DMS153 treated with DMSO at 0.1 percent for 48 hours (cell line): ENCODE results near the gene ANO8.
A peak's percentile ranks its signal among the peaks of the same experiment; 100 is the strongest.

Experiments
- DNase-seq: peaks from one replicate; lab custom pipeline; 2025; ENCODE audit not compliant: unreplicated experiment; lab: John Stamatoyannopoulos, UW

ANO8 gene

DNA sequence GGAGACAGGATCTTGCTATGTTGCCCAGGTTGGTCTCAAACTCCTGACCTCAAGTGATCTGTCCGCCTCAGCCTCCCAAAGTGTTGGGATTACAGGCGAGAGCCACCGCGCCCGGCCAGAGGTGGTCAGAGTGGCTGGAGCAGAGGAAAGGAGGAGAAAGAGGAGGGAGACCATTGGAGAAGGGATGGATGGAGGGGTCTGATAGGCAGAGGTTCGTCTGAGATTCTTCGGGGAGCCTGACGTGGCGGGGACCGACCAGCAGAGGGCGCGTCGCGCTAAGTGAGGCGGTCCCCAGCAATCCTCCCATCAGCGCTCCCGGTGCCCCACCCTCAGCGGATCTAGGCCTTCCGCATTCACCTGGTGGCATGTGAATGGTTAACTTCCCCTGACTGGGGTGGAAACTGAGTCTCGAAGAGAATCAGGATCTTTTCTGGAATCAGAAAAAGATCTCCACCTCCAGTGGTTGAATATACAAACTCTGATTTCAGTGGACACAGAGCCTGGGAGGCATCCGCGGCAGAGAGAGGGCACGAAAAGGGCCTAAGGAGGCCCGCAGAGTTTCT, 11.5 kb upstream of the ANO8 start:
- DNase-seq: peak; percentile 71

DNA sequence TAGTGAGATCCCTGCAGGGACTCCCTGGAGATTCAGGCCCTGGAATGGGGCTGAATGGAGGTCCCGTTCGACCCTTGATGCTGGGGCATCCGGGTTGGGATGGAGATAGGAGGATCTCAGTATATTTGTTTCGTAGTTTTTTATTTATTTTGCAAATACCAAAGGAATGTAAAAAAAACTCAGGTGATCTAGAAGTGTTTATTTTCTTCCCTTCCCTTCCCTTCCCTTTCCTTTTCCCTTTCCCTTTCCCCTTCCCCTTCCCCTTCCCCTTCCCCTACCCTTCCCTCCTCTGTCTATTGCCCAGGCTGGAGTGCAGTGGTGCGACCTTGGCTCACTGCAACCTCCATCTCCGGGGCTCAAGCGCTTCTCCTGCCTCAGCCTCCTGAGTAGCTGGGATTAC, 7.2 kb upstream of the ANO8 start:
- DNase-seq: no peak

GRCh38 chr19:17341386-17341785, 6.7 kb upstream of the ANO8 start:
- no peak for DNase-seq

DNA sequence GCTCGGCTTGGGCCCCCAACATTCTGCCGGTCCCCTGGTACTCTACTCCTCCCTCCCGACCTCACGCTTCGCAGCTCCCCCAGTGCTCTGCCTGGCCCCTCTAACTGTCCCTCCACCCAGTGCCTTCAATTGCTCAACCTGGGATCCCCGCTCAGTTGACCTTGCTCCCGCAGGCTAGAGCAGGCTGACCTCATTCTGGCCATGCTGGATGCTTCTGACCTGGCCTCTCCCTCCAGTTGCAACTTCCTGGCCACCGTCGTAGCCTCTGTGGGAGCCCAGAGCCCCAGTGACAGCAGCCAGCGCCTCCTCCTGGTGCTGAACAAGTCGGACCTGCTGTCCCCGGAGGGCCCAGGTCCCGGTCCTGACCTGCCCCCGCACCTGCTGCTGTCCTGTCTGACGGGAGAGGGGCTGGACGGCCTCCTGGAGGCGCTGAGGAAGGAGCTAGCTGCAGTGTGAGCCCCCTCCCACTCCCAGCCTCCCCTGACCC, 6.3 kb upstream of the ANO8 start:
- no peak for DNase-seq

DNA sequence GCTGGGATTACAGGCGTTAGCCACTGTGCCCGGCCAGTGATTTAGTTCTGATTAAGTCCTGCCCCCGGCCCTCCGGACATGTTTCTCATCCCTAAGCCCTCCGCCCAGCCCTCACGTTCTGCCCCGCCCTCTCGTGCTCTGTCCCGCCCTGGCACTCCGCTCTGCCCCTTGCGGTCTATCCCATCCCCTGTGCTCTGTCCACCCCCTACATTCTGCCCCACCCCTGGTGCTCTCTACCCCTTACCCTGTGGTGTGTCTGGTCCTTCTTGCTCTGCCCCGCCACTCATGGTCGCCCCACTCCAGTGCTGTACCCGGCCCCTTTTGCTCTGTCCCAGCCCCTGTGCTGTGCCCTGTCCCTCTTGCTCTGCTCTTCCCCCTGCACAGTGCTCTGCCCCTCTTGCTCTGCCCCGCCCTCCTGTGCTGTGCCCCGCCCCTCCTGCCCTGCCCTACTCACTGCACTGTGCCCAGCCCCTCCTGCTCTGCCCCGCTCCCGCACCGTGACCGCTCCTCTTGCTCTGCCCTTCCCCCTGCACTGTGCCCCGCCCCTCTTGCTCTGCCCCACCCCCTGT, 5.7 kb upstream of the ANO8 start:
- no peak for DNase-seq

GRCh38 chr19:17339088-17339741, 4.6 kb upstream of the ANO8 start:
- DNase-seq: no peak

GRCh38 chr19:17338433-17339078, 3.9 kb upstream of the ANO8 start:
- no peak for DNase-seq

DNA sequence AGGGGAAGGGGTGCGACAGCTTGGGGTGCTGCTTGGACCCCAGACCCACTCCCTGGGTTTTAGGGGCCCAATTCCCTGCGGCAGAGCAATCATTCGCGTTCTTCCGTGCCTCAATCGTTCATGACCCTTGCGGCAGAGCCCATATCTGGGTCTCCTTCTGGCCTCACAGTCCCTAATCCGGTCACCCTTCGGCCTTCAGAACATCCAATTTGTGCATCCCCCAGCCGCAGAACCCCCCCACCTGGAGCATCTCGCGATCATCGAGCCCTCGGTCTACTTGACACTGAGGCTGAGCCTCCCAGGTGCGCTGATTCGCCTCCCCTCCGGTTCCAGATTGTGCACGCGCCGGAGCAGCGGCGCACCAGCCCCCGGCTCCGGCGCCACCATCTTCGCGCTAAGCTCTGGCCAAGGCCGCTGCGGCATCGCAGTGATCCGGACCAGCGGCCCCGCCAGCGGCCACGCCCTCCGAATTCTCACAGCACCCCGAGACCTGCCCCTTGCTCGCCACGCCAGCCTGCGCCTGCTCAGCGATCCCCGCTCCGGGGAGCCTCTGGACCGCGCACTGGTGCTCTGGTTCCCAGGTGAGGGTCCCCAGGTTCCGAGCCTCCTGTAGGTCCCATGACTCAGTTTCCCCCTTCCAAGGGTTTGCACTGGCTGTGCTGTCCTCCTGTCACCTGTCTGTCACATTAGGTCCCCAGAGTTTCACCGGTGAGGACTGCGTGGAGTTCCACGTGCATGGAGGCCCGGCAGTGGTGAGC, 3.2 kb upstream of the ANO8 start:
- no peak for DNase-seq

DNA sequence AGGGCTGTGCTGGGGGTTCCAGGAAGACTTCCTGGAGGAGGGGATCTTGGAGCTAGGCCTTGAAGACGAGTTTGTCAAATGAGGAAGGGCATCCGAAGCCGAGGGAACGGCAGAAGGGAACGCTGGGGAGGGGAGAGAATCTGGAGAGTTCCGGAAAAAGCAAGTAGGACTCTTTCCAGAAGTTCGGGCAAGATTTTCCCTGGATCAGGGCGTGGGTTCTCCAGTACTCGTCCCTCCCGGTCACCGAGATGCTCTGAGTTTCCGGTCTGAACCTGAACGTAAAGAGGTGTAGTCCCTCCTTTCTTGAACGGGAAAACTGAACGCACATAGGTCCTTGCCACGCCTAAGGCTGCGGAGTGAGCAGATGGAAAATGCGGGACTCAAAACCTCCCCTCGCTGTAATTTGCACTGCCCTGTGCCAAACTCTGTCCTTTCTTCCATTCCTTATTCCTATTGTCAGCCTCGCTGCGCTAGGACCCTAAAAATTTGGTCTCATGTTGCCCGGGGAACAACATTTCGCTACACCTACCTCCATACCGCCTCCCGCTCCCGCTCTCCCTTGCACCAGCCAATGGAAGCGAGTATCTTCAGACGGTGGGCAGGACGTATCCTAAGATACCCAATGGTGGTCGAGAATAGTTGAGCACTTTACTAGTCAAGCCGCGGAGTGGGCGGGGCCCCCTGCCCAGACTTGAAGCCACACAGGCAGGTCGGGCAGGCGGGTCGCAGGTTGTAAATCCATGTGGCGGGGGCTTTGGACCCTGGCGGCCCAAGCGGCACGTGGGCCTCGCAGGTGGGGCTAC, 2.4 kb upstream of the ANO8 start, which contains the start of gene GTPBP3:
TSS of gene GTPBP3 (plus strand) at position 682 of the 803 bp plus-strand sequence. CDS start at position 741, 59 bp downstream.
- peak; percentile 97 for DNase-seq

- DNase-seq: no peak
Observed at GRCh38 chr19:17335575-17335974, 920 bp upstream of the ANO8 start.

- DNase-seq: no peak
Observed at GRCh38 chr19:17333611-17334413, 843 bp downstream of the ANO8 start.

- DNase-seq: no peak
Observed at GRCh38 chr19:17332677-17333581, 1.7 kb downstream of the ANO8 start.

DNA sequence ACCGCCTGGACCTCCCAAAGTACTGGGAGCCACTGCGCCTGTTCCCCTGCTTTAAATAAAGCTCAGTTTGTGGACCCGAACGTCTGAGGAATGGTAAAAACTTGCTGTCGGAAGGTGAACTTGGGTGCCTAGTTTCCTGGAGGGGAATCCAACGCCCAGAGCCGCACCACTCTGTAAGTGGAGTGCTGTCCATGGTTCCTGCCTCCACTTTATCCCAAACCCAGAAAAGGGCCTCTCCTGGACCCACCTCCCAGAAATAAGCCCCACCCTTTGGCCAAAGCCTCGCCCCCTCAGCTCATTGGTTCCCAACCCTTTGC, 2.3 kb downstream of the ANO8 start:
- DNase-seq: no peak

DNA sequence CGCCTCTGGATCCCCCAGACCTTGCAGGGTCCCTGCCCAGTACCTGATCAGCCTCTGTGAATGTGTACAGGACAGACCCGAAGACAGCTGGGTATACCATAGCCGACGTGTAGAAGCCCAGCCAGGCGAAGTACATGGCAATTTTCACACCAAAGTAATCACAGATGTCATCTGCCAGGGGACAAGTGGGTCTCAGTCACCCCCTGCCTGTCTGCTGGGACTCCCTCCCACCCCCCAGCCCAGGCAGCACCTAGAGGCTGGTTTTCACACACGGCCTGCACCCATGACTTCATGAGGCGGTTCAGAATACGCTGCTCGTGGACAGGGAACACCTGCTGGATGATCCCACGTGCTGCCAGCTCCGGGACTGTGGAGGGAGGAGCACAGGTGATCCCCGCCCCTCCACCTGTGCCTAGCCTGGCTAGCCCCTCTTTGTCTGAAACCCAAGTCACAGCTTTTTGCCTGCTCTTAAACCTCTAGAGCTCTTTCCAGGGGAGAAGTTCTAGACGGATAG, 3.6 kb downstream of the ANO8 start:
- no peak for DNase-seq

- no peak for DNase-seq
Observed at GRCh38 chr19:17330262-17331044, 4.2 kb downstream of the ANO8 start.

- DNase-seq: no peak
Observed at GRCh38 chr19:17329366-17330261, 5.0 kb downstream of the ANO8 start.
